HG03558 (cell line): ENCODE data around the gene ANKRD11.

Experiments
- ATAC-seq: cut with Tn5 transposase; IDR thresholded peaks from one replicate; pipeline ENCODE4 v1.9.1; 2021; ENCODE audit warnings: moderate number of reproducible peaks; ENCODE audit not compliant: unreplicated experiment; ENCODE audit errors: extremely low read depth

Gene ANKRD11

GRCh38 chr16:89357055-89357816, 133.1 kb downstream of the ANKRD11 start:
- no peak for ATAC-seq

GRCh38 chr16:89355686-89356085, 134.7 kb downstream of the ANKRD11 start:
- no peak for ATAC-seq

- no peak for ATAC-seq
Observed at GRCh38 chr16:89355007-89355406, 135.4 kb downstream of the ANKRD11 start.

GRCh38 chr16:89354325-89354724, 136.0 kb downstream of the ANKRD11 start:
- no peak for ATAC-seq

GRCh38 chr16:89352091-89352681, 138.2 kb downstream of the ANKRD11 start:
- ATAC-seq = no peak

- ATAC-seq = no peak
Observed at GRCh38 chr16:89351645-89352044, 138.7 kb downstream of the ANKRD11 start.

- ATAC-seq = no peak
Observed at GRCh38 chr16:89350701-89351380, 139.5 kb downstream of the ANKRD11 start.

GRCh38 chr16:89349947-89350633, 140.3 kb downstream of the ANKRD11 start:
- ATAC-seq = no peak

GRCh38 chr16:89347807-89348206, 142.6 kb downstream of the ANKRD11 start:
- no peak for ATAC-seq

- ATAC-seq = no peak
Observed at GRCh38 chr16:89346869-89347268, 143.5 kb downstream of the ANKRD11 start.

- ATAC-seq = no peak
Observed at GRCh38 chr16:89345642-89346150, 144.7 kb downstream of the ANKRD11 start.

GRCh38 chr16:89344846-89345611, 145.3 kb downstream of the ANKRD11 start:
- no peak for ATAC-seq

- ATAC-seq = no peak
Observed at GRCh38 chr16:89344458-89344834, 145.9 kb downstream of the ANKRD11 start.

- ATAC-seq = no peak
Observed at GRCh38 chr16:89343501-89344457, 146.6 kb downstream of the ANKRD11 start.

- ATAC-seq = no peak
Observed at GRCh38 chr16:89341697-89342694, 148.4 kb downstream of the ANKRD11 start.

GRCh38 chr16:89341279-89341678, 149.1 kb downstream of the ANKRD11 start:
- ATAC-seq = no peak

GRCh38 chr16:89338863-89339262, 151.5 kb downstream of the ANKRD11 start:
- ATAC-seq = no peak

- no peak for ATAC-seq
Observed at GRCh38 chr16:89337965-89338364, 152.4 kb downstream of the ANKRD11 start.
